Measurements from ENCODE around the gene URB1. TPM values are rescaled to one million over a fixed set of nuclear protein-coding genes. Genes with fewer than 3 reads are reported as not detected.
"Not testable (repeated sequence)": the region's sequence is repeated elsewhere in the genome, so short reads cannot be mapped to it uniquely, and the experiment has no call there.

The URB1 gene
- total RNA-seq, 1 donor, result 21.7 TPM

GRCh38 chr21:32371913-32372314 is 20.9 kb downstream of the URB1 start:
- TF ChIP-seq CTCF (IDR thresholded peaks at IDR 0.05; ENCODE audit: extremely low read depth, low read depth, low read length), result no peak
- Histone ChIP-seq H3K79me2 (ENCODE audit: insufficient read depth, low read length) (peaks cover 16% of the 10 kb centered on the region), H3K4me3 (ENCODE audit: insufficient read depth, low read length) (peak overlapping the region; percentile 8), H4K20me1 (ENCODE audit: insufficient read depth, low read length) (peaks cover 5% of the 10 kb centered on the region), H3K4me2 (ENCODE audit: insufficient read depth, low read length) (peak overlapping the region; percentile 60), H3K36me3 (ENCODE audit: insufficient read depth, low read length) (peaks cover 76% of the 10 kb centered on the region), H3K4me1 (ENCODE audit: insufficient read depth, low read length) (peaks cover 26% of the 10 kb centered on the region), H3K9me3 (ENCODE audit: low read depth, low read length) (no peaks in the 10 kb centered on the region), H2AFZ (ENCODE audit: low read length) (peak overlapping the region; percentile 7), H3K27ac (ENCODE audit: low read depth, low read length) (peak overlapping the region; percentile 84), H3K27me3 (ENCODE audit: insufficient read depth, low read length) (no peaks in the 10 kb centered on the region)
- peak; percentile 55 for DNase-seq (ENCODE audit: insufficient read length, low spot score, missing footprints)

- peaks cover 26% of the 10 kb centered on the region for H3K4me1 ChIP-seq (ENCODE audit: insufficient read depth, low read length)
- no peak for TF ChIP-seq CTCF (IDR thresholded peaks at IDR 0.05; ENCODE audit: extremely low read depth, low read depth, low read length)
- DNase-seq (ENCODE audit: insufficient read length, low spot score, missing footprints), result peak; percentile 44
- H3K27ac ChIP-seq (ENCODE audit: low read depth, low read length), result peak overlapping the region; percentile 84
- no peak overlapping the region for H3K4me3 ChIP-seq (ENCODE audit: insufficient read depth, low read length)
- peaks cover 14% of the 10 kb centered on the region for H3K79me2 ChIP-seq (ENCODE audit: insufficient read depth, low read length)
- peak overlapping the region; percentile 60 for H3K4me2 ChIP-seq (ENCODE audit: insufficient read depth, low read length)
- peaks cover 5% of the 10 kb centered on the region for H4K20me1 ChIP-seq (ENCODE audit: insufficient read depth, low read length)
- no peak overlapping the region for H2AFZ ChIP-seq (ENCODE audit: low read length)
- no peaks in the 10 kb centered on the region for H3K9me3 ChIP-seq (ENCODE audit: low read depth, low read length)
- H3K36me3 ChIP-seq (ENCODE audit: insufficient read depth, low read length), result peaks cover 79% of the 10 kb centered on the region
- no peaks in the 10 kb centered on the region for H3K27me3 ChIP-seq (ENCODE audit: insufficient read depth, low read length)
These were observed 21.6 kb downstream of the URB1 start for GRCh38 chr21:32370998-32371766.

GRCh38 chr21:32368961-32369360 is 23.9 kb downstream of the URB1 start:
- not testable (repeated sequence) for H2AFZ ChIP-seq (ENCODE audit: low read length); H3K27ac ChIP-seq (ENCODE audit: low read depth, low read length); H3K4me2 ChIP-seq (ENCODE audit: insufficient read depth, low read length); H3K27me3 ChIP-seq (ENCODE audit: insufficient read depth, low read length); H3K4me3 ChIP-seq (ENCODE audit: insufficient read depth, low read length); H3K9me3 ChIP-seq (ENCODE audit: low read depth, low read length); DNase-seq (ENCODE audit: insufficient read length, low spot score, missing footprints); H4K20me1 ChIP-seq (ENCODE audit: insufficient read depth, low read length)
- Histone ChIP-seq H3K36me3 (ENCODE audit: insufficient read depth, low read length) (peaks cover 79% of the 10 kb centered on the region), H3K4me1 (ENCODE audit: insufficient read depth, low read length) (peaks cover 26% of the 10 kb centered on the region), H3K79me2 (ENCODE audit: insufficient read depth, low read length) (peaks cover 23% of the 10 kb centered on the region)

GRCh38 chr21:32368386-32368785 is 24.4 kb downstream of the URB1 start:
- H2AFZ ChIP-seq (ENCODE audit: low read length), result no peak overlapping the region
- H3K4me2 ChIP-seq (ENCODE audit: insufficient read depth, low read length), result no peak overlapping the region
- no peak for DNase-seq (ENCODE audit: insufficient read length, low spot score, missing footprints)
- peaks cover 26% of the 10 kb centered on the region for H3K4me1 ChIP-seq (ENCODE audit: insufficient read depth, low read length)
- H3K36me3 ChIP-seq (ENCODE audit: insufficient read depth, low read length), result peaks cover 78% of the 10 kb centered on the region
- H3K4me3 ChIP-seq (ENCODE audit: insufficient read depth, low read length), result no peak overlapping the region
- peaks cover 9% of the 10 kb centered on the region for H4K20me1 ChIP-seq (ENCODE audit: insufficient read depth, low read length)
- no peak overlapping the region for H3K27ac ChIP-seq (ENCODE audit: low read depth, low read length)
- H3K79me2 ChIP-seq (ENCODE audit: insufficient read depth, low read length), result peaks cover 25% of the 10 kb centered on the region
- TF ChIP-seq CTCF (IDR thresholded peaks at IDR 0.05; ENCODE audit: extremely low read depth, low read depth, low read length), result no peak
- no peaks in the 10 kb centered on the region for H3K27me3 ChIP-seq (ENCODE audit: insufficient read depth, low read length)
- H3K9me3 ChIP-seq (ENCODE audit: low read depth, low read length), result no peaks in the 10 kb centered on the region
